Inflammatory macrophage treated with lipopolysaccharide for 4 hours (primary cell): ENCODE measurements around the gene PPP1R36.
"Not testable (repeated sequence)": the region's sequence is repeated elsewhere in the genome, so short reads cannot be mapped to it uniquely, and the experiment has no call there.

Experiments
- DNase-seq: peaks from one replicate; pipeline ENCODE4 v3.0.0-alpha.2; 2020

The PPP1R36 gene

GRCh38 chr14:64614805-64615391 lies 65.1 kb downstream of the PPP1R36 start:
- no peak for DNase-seq

- not testable (repeated sequence) for DNase-seq
Observed at GRCh38 chr14:64617872-64618408, 68.2 kb downstream of the PPP1R36 start.

GRCh38 chr14:64620910-64621309 lies 71.1 kb downstream of the PPP1R36 start:
- DNase-seq = no peak

GRCh38 chr14:64623554-64624165 lies 73.9 kb downstream of the PPP1R36 start:
- DNase-seq = no peak

- no peak for DNase-seq
Observed at GRCh38 chr14:64625386-64626232, 75.8 kb downstream of the PPP1R36 start.

GRCh38 chr14:64628940-64629408 lies 79.2 kb downstream of the PPP1R36 start:
- no peak for DNase-seq

GRCh38 chr14:64630778-64631177 lies 81.0 kb downstream of the PPP1R36 start:
- DNase-seq = no peak

DNA sequence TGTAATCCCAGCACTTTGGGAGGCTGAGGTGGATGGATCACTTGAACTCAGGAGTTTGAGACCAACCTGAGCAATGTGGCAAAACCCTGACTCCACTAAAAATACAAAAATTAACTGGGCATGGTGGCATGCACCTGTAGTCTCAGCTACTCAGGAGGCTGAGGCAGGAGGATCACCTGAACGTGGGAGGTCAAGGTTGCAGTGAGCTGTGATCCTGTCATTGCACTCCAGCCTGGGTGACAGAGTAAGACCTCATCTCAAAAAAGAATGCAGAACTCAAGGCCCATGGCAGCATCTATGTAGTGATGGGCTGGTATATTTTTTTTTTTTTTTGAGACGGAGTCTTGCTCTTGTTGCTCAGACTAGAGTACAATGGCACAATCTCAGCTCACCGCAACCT lies 81.5 kb downstream of the PPP1R36 start:
- not testable (repeated sequence) for DNase-seq

DNA sequence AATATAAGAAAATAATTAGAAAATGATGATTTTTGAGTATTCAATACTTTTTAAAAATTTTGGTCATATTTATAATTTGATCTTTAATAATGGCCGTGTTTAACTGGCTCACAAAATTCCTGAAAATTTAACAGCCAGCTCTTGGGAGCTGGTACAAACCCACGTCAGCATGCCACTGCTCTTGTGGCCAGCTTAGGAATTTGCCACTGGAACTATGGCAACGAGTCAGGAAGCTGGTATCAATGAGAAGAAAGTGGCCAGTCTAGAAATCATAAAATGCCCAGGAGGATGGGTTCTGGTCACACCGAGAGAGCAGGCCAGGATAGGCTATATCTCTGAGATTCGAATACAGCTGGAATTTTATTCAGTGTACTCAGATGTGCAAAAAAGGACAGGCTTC lies 82.3 kb downstream of the PPP1R36 start:
- no peak for DNase-seq

DNA sequence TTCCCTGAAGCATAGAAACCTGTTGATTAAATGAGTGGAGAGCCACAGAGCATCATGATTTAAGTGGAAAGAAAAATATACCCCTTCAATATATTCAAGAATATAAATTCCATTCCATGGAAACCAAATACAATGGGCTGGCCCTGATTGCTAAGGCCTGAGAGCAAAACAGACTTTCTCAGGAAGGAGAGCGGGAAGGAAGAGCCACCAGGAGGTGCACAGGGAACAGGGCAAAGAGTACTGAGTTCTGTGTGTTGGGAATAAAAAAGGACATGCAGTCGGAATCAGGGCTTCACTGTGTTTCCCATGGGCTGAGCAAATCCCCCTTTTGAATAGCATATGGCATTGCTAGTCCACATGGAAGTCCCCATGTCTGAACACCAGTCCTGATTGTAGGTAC lies 84.8 kb downstream of the PPP1R36 start:
- no peak for DNase-seq

GRCh38 chr14:64636208-64636979 lies 86.6 kb downstream of the PPP1R36 start:
- DNase-seq = peak; percentile 64

DNA sequence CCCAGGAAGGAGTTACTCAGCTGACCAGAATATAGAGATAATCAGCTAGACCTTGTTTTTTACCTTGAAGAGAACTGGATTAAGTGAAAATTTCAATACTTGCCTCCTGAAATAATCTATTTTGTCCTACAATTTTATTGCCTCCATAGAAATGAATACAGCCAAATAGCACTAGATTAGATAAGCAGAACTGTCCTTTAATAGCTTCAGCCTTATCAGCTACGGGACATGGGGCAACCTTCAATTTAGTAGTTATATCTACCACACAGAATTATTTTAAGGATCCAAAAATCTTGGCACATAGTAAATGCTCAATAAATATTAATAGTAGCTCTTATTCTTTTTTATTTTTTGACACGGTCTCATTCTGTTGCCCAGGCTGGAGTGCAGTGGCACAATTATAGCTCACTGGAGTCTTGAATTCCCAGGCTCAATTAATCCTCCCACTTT lies 87.2 kb downstream of the PPP1R36 start:
- no peak for DNase-seq

- no peak for DNase-seq
Observed at GRCh38 chr14:64637735-64638473, 88.1 kb downstream of the PPP1R36 start.

DNA sequence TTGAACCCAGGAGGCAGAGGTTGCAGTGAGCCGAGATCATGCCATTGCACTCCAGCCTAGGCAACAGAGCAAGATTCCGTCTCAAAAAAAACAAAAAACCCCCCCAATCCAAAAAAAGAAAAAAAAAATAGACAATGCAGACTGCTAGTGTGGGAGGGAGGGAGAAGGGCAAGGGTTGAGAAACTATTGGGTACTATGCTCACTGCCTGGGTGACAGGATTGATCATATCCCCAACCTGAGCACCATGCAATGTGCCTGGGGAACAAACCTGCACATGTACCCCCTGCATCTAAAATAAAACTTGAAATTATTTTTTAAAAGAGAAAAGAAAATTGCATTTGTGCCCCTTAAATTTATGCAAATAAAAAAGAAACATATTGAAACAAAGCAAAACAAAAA lies 88.9 kb downstream of the PPP1R36 start:
- no peak for DNase-seq
